Activated naive CD8-positive, alpha-beta T cell treated with anti-CD3 and anti-CD28 coated beads, Interleukin-2, amount 50 U/mL, for 24 hours (primary cell): ENCODE results near the gene SH3BGRL3.
A peak's percentile ranks its signal among the peaks of the same experiment; 100 is the strongest.
"Not testable (repeated sequence)": the region's sequence is repeated elsewhere in the genome, so short reads cannot be mapped to it uniquely, and the experiment has no call there.

ENCODE experiments used
- ATAC-seq: fragments of 150-1000 bp; cut with Tn5 transposase; one replicate; pipeline ENCODE4 v1.10.0; 2021
- DNase-seq: peaks from one replicate; pipeline ENCODE4 v3.0.0; 2021
- H3K27ac Mint-ChIP-seq: one replicate; pipeline ENCODE4 v1.8.0; 2021; ENCODE audit warnings: mild to moderate bottlenecking, mixed read lengths
- H3K27me3 Mint-ChIP-seq: one replicate; pipeline ENCODE4 v1.8.0; 2021; ENCODE audit warnings: mixed read lengths
- H3K36me3 Mint-ChIP-seq: one replicate; pipeline ENCODE4 v1.8.0; 2021; ENCODE audit warnings: low read depth, mixed read lengths
- H3K4me1 Mint-ChIP-seq: one replicate; pipeline ENCODE4 v1.8.0; 2021; ENCODE audit warnings: mixed read lengths
- H3K4me3 Mint-ChIP-seq: one replicate; pipeline ENCODE4 v1.8.0; 2021; ENCODE audit warnings: mild to moderate bottlenecking, moderate library complexity, mixed read lengths
- H3K9me3 Mint-ChIP-seq: one replicate; pipeline ENCODE4 v1.8.0; 2021; ENCODE audit warnings: mixed read lengths

The SH3BGRL3 gene

GRCh38 chr1:26291433-26291832, 11.5 kb downstream of the SH3BGRL3 start:
- H3K27ac Mint-ChIP-seq, result peak overlapping the region; percentile 98
- H3K27me3 Mint-ChIP-seq, result no peaks in the 10 kb centered on the region
- DNase-seq, result no peak
- H3K9me3 Mint-ChIP-seq, result no peaks in the 10 kb centered on the region
- no peak for ATAC-seq
- peaks cover 12% of the 10 kb centered on the region for H3K36me3 Mint-ChIP-seq
- no peak overlapping the region for H3K4me3 Mint-ChIP-seq
- peaks cover 61% of the 10 kb centered on the region for H3K4me1 Mint-ChIP-seq

DNA sequence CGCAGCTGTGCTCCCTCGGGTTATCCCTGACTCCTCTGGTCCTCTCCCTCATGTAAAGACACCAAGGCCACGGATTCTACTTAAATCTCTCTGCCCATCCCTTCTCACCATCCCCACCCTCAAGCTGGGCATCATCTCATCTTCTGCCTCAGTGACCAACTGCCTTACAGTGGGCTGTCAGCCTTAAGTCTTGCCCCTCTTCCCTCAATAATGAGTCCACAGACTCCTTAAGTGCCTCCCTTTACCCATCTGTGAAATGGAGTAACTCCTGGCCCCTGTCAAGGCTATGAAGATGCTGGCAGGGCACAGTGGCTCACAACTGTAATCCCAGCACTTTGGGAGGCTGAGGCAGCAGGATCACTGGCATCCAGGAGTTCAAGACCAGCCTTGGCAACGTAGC, 12.1 kb downstream of the SH3BGRL3 start:
- no peak for ATAC-seq
- no peak for DNase-seq
- Mint-ChIP-seq H3K4me1 (peaks cover 56% of the 10 kb centered on the region), H3K9me3 (no peaks in the 10 kb centered on the region), H3K36me3 (peaks cover 11% of the 10 kb centered on the region), H3K27me3 (no peaks in the 10 kb centered on the region), H3K4me3 (no peak overlapping the region), H3K27ac (peak overlapping the region; percentile 64)

- not testable (repeated sequence) for DNase-seq, H3K27ac Mint-ChIP-seq, H3K9me3 Mint-ChIP-seq, ATAC-seq, H3K4me3 Mint-ChIP-seq, H3K27me3 Mint-ChIP-seq, H3K36me3 Mint-ChIP-seq
- H3K4me1 Mint-ChIP-seq, result peaks cover 48% of the 10 kb centered on the region
Observed at GRCh38 chr1:26292735-26293134, 12.8 kb downstream of the SH3BGRL3 start.

DNA sequence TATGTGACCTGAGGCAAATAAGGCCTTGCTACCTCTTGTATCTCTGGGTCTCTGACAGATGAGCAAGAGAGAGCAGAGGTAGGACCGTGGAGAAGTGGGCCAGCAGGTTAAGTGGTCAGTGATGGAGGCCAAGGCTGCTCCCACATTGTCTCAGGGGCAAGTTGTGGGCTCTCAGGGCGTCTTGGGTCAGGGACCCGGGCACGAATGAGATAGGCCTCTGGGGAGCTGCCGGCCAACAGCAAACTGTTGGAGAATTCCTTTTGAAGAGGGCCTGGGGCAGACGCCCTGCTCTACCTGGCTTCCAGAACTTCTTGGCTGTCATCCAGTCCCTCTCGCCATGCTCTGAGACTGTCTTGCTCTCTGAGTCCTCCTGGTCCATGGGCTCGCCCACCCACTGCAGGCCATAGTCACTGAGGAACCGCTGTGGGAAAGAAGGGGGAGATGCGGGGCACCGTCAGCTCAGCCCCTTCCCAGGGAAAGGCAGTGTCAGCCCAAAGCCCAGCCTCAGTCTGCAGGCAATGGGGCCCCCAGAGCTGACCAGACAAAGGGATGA, 14.1 kb downstream of the SH3BGRL3 start:
- Mint-ChIP-seq H3K36me3 (peaks cover 8% of the 10 kb centered on the region), H3K4me3 (no peak overlapping the region)

DNA sequence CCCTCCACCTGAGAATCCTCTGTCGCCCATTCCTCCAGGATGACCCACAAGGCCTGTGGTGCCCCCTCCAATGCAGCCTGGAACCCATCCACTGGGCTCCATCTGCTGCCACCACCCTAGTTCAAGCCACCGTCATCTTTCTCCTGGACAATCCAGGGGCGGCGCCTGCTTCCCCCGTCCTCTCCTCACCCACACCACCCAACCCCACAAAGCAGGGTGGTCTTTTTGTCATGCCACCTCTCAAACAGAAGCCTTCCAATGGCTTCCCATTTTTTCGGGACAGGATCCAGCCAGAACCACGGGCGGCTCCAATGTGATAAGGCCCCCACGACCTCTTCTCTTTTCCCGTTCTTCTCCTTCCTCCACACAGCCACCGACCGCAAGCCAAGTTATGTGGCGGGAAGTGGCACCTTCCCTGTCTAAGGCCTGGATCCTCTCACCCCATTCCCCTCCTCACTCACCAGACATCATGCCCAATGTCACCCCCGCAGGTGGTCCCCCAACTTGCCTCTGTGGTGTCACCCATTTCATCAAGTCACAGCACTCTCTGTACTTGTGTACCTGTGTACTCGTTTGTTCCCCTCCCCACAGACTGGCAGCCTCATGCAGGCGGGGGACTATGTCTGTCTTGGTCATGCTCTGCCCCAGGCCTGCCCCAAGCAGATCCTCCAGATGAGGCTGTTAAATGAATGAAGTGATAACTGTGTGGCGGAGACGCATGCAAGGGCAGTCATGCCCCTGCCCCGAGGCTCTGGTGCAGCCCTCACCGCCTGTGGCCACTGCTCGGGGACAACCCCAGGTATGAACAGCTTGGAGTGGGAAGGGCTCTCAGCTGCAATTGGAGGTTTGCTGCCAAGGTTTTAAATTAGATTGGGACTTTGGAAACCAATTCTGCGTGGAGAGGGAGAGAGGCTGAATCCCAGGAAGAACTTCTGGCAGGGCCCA, 15.6 kb downstream of the SH3BGRL3 start:
- H3K4me3 Mint-ChIP-seq, result no peak overlapping the region
- H3K4me1 Mint-ChIP-seq, result peaks cover 22% of the 10 kb centered on the region
- no peak overlapping the region for H3K27ac Mint-ChIP-seq
- no peaks in the 10 kb centered on the region for H3K27me3 Mint-ChIP-seq
- ATAC-seq (no peak), DNase-seq (no peak)
- no peaks in the 10 kb centered on the region for H3K9me3 Mint-ChIP-seq
- peaks cover 11% of the 10 kb centered on the region for H3K36me3 Mint-ChIP-seq

More for the DNA sequence above, 14.1 kb downstream of the SH3BGRL3 start:
- ATAC-seq (no peak), DNase-seq (no peak)
- Mint-ChIP-seq H3K27ac (no peak overlapping the region), H3K4me1 (peaks cover 35% of the 10 kb centered on the region), H3K9me3 (no peaks in the 10 kb centered on the region), H3K27me3 (no peaks in the 10 kb centered on the region)

GRCh38 chr1:26296340-26297056, 16.6 kb downstream of the SH3BGRL3 start:
- Mint-ChIP-seq H3K36me3 (peaks cover 11% of the 10 kb centered on the region), H3K27ac (no peak overlapping the region), H3K27me3 (no peaks in the 10 kb centered on the region), H3K4me3 (no peak overlapping the region), H3K9me3 (no peaks in the 10 kb centered on the region), H3K4me1 (peaks cover 12% of the 10 kb centered on the region)
- no peak for DNase-seq
- no peak for ATAC-seq

DNA sequence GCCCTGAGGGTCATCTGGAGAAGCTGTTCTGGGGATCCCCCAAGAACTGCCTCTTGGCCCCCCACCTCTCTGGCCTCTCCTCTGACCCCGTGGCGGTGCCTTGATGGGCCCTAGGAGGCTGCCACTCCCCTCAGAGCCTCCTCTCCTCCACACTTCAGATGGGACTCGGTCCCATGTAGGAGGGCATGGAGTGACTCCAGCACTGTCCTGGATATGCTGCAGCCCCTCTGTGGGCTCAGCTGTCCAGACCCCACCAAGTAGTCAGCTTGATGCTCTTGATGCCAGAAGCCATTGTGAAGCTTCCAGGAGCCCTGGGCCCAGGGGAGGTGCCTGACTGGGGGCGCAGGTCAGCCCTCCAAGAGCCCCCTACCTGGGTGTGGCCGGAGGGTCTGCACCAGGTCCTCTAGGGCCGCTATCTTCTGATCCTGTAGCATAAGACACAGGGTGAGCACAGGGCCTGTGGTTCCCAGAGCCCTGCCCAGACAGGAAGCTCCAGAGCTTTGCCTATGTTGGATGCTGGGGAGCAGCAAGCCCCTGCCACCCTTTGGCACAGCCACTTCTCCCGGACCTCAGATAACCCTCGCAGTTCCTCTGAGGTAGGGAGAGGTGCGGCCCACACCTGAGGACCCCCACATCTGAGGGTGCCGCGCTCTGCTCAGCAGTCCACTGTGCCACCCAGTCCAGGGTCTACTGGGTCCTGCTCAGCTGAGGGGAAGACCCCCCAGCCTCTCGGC, 17.3 kb downstream of the SH3BGRL3 start:
- DNase-seq (no peak), ATAC-seq (no peak)
- no peaks in the 10 kb centered on the region for H3K27me3 Mint-ChIP-seq
- no peak overlapping the region for H3K4me3 Mint-ChIP-seq
- no peak overlapping the region for H3K27ac Mint-ChIP-seq
- no peaks in the 10 kb centered on the region for H3K9me3 Mint-ChIP-seq
- peaks cover 11% of the 10 kb centered on the region for H3K36me3 Mint-ChIP-seq
- peaks cover 5% of the 10 kb centered on the region for H3K4me1 Mint-ChIP-seq

GRCh38 chr1:26297791-26298124, 17.9 kb downstream of the SH3BGRL3 start:
- no peak overlapping the region for H3K4me3 Mint-ChIP-seq
- peaks cover 2% of the 10 kb centered on the region for H3K4me1 Mint-ChIP-seq
- ATAC-seq, result no peak
- peaks cover 11% of the 10 kb centered on the region for H3K36me3 Mint-ChIP-seq
- no peaks in the 10 kb centered on the region for H3K9me3 Mint-ChIP-seq
- no peak for DNase-seq
- H3K27me3 Mint-ChIP-seq, result no peaks in the 10 kb centered on the region
- no peak overlapping the region for H3K27ac Mint-ChIP-seq

DNA sequence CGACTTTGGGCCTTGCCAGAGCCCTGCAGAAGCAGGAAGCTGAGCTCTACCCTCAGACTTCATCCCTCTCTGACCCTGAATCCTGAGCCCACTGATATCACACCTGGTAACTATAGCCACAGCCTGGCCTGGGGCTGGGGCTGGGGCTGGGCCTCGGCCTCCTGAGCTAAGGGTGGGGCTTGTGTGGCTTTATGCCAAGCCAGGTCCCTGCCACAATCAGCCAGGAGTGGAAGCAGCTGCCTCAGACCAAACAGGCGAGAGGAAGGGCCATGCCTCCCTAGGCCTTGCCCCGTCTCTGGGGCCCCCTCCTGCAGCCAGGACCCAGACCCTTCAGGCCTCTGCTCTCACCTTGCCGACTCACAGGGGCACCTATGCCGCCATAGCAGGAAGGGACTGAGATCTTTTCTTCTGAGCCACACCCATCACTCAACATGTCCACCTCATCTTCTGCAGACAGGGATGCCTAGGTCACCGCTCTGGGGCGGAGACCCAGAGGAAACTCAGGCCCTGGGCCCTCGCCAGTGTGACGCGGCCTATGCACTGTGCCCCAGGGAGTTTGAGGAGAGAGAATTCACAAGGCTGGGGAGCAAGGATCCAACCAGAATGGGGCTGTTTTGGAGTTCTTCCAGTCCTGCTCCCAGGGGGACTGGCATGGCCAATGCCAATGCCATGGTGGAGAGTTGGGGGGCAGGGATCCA, 20.8 kb downstream of the SH3BGRL3 start:
- Mint-ChIP-seq H3K27ac (no peak overlapping the region), H3K27me3 (no peaks in the 10 kb centered on the region), H3K9me3 (no peaks in the 10 kb centered on the region), H3K4me1 (peaks cover 8% of the 10 kb centered on the region), H3K36me3 (peaks cover 8% of the 10 kb centered on the region), H3K4me3 (no peak overlapping the region)
- DNase-seq, result no peak
- ATAC-seq, result no peak

DNA sequence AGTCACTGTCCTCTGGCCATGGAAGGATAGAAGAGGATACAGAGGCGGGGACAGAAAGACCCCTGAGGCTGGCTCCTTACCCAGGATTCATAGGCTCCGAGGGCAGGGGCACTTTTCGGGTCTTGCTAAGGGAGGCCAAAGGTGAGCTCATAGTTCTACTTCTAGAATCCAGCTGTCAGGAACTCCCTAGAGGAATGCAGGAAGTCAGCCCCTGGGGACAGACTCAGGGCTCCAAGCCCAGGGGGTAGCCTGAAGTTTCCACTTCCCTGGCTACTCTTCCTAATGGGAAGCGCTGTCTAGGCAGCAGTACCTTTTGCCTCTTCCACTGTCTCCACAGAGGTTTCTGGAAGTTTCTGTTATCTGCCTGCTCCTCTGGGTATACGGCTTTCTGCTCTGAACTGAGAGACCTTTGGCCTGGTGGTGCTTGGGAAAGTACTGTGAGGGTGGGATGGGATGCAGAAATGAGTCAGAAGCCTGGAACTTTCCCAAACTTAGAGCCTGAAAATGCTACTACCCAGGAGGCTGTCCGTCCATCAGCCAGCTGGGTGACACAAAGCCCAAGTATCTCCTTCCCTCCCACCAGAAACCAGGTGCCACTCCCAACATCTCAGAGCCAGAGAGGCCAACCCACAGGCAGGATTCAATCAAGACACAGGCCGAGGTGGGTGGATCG, 23.0 kb downstream of the SH3BGRL3 start:
- ATAC-seq (no peak), DNase-seq (no peak)
- Mint-ChIP-seq H3K36me3 (peaks cover 3% of the 10 kb centered on the region), H3K27ac (no peak overlapping the region), H3K9me3 (no peaks in the 10 kb centered on the region), H3K27me3 (no peaks in the 10 kb centered on the region), H3K4me3 (no peak overlapping the region), H3K4me1 (peaks cover 28% of the 10 kb centered on the region)

GRCh38 chr1:26305667-26306289, 25.9 kb downstream of the SH3BGRL3 start:
- no peak for ATAC-seq
- peaks cover 38% of the 10 kb centered on the region for H3K4me1 Mint-ChIP-seq

GRCh38 chr1:26306290-26307229, 26.7 kb downstream of the SH3BGRL3 start, which contains the start of gene UBXN11:
Gene UBXN11, minus strand, starts transcription at chr1:26306636. Its CDS starts 3,753 bp downstream, at chr1:26302883.
- DNase-seq (peak; percentile 92), ATAC-seq (peak; percentile 99)
- H3K27ac Mint-ChIP-seq, result peak within 1 kb of the TSS; percentile 97
- no peaks in the 10 kb centered on the region for H3K27me3 Mint-ChIP-seq
- peaks cover 38% of the 10 kb centered on the region for H3K4me1 Mint-ChIP-seq
- peak within 1 kb of the TSS; percentile 98 for H3K4me3 Mint-ChIP-seq
- H3K9me3 Mint-ChIP-seq, result no peaks in the 10 kb centered on the region
- H3K36me3 Mint-ChIP-seq, result no peaks in the 10 kb centered on the region

More at GRCh38 chr1:26305667-26306289, 25.9 kb downstream of the SH3BGRL3 start:
- H3K4me3 Mint-ChIP-seq, result peak overlapping the region; percentile 98
- peak overlapping the region; percentile 97 for H3K27ac Mint-ChIP-seq
- DNase-seq, result no peak
- no peaks in the 10 kb centered on the region for H3K36me3 Mint-ChIP-seq
- no peaks in the 10 kb centered on the region for H3K27me3 Mint-ChIP-seq
- H3K9me3 Mint-ChIP-seq, result no peaks in the 10 kb centered on the region
